Breast epithelium (tissue), 3 donors: ENCODE data around the gene RAC3.

Source experiments
- CTCF ChIP-seq, 3 donors: fragments of 450-650 bp; IDR thresholded peaks; one replicate each; pipeline ENCODE4 v1.5.1; 2016 to 2017; ENCODE audit warnings: antibody characterized with exemption in 3 of 3, mild to moderate bottlenecking in 3 of 3, moderate library complexity in 3 of 3
- POLR2A ChIP-seq: fragments of 450-650 bp; IDR thresholded peaks from one replicate; pipeline ENCODE4 v1.6.1; 2016; ENCODE audit warnings: antibody characterized with exemption, mild to moderate bottlenecking, moderate library complexity
- POLR2AphosphoS5 ChIP-seq, 3 donors: sonication (generic); formaldehyde crosslinking; IDR thresholded peaks; one replicate each; pipeline ENCODE4 v1.6.1; 2017; ENCODE audit warnings: antibody characterized with exemption in 3 of 3

- TF ChIP-seq CTCF (IDR thresholded peaks at IDR 0.05): no peak
- no peak for TF ChIP-seq POLR2A
- TF ChIP-seq POLR2AphosphoS5 (IDR thresholded peaks at IDR 0.05): no peak
Measured at GRCh38 chr17:81994593-81995462, 36.6 kb upstream of the RAC3 start.
